Hepatocyte (in vitro differentiated cells): ENCODE data around the gene CD52.

Experiments used
- EZH2 ChIP-seq: fragments of 200-600 bp; sonication (generic); IDR thresholded peaks from 2 replicates; pipeline ENCODE4 v1.6.1; 2016; ENCODE audit warnings: antibody characterized with exemption, mild to moderate bottlenecking, borderline replicate concordance
- EZH2phosphoT487 ChIP-seq: fragments of 200-600 bp; sonication (generic); IDR thresholded peaks from one replicate; pipeline ENCODE4 v1.6.1; 2018; ENCODE audit warnings: antibody characterized with exemption, mild to moderate bottlenecking, low read depth, moderate library complexity; ENCODE audit not compliant: unreplicated experiment, severe bottlenecking
- TF ChIP-seq, protein P1 (sequence below): fragments of 200-600 bp; sonication (generic); IDR thresholded peaks from 2 replicates; pipeline ENCODE4 v1.5.1; 2016; ENCODE audit warnings: antibody characterized with exemption, mild to moderate bottlenecking; ENCODE audit not compliant: poor library complexity

- TF ChIP-seq, protein P1, sequence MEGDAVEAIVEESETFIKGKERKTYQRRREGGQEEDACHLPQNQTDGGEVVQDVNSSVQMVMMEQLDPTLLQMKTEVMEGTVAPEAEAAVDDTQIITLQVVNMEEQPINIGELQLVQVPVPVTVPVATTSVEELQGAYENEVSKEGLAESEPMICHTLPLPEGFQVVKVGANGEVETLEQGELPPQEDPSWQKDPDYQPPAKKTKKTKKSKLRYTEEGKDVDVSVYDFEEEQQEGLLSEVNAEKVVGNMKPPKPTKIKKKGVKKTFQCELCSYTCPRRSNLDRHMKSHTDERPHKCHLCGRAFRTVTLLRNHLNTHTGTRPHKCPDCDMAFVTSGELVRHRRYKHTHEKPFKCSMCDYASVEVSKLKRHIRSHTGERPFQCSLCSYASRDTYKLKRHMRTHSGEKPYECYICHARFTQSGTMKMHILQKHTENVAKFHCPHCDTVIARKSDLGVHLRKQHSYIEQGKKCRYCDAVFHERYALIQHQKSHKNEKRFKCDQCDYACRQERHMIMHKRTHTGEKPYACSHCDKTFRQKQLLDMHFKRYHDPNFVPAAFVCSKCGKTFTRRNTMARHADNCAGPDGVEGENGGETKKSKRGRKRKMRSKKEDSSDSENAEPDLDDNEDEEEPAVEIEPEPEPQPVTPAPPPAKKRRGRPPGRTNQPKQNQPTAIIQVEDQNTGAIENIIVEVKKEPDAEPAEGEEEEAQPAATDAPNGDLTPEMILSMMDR: no peak
- TF ChIP-seq EZH2 (no peak), EZH2phosphoT487 (no peak)
Observed at GRCh38 chr1:26281091-26281958, 36.4 kb upstream of the CD52 start.
